ENCODE data around the gene SEC63.
"Not testable (repeated sequence)": the region's sequence is repeated elsewhere in the genome, so short reads cannot be mapped to it uniquely, and the experiment has no call there.

The SEC63 gene

DNA sequence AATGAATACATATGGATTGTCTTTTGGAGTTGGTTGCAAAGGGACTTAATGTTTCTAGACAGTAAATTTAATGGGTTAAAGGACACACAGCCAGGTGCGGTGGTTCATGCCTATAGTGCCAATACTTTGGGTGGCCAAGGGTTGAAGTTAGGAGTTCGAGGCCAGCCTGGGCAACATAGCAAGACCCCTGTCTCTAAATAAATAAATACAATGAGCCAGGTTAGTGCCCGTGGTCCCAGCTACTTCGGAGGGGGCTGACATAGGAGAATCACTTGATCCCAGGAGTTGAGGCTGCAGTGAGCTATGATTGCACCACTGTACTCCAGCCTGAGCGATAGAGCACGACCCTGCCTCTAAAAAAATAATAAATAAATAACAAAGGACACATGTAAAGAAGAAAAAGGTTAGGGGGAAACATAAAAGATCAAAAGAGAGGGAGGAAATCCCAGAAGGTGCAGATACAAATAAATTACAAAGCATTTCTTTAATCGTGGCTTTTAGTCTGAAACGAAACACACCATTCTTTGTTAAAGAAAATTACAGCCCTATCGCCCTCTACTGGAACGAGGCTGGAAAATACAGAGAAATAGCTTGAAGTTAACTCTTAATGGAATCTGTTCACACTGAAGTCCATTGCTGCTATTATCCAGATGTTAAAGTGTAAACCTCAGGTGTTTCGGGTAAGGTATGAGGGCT, 91.3 kb downstream of the SEC63 start:
- Histone ChIP-seq H3K4me3 (no peak overlapping the region), H3K27ac (no peak overlapping the region)
- no peak for DNase-seq (ENCODE audit: low spot score)
- TF ChIP-seq, protein P1, sequence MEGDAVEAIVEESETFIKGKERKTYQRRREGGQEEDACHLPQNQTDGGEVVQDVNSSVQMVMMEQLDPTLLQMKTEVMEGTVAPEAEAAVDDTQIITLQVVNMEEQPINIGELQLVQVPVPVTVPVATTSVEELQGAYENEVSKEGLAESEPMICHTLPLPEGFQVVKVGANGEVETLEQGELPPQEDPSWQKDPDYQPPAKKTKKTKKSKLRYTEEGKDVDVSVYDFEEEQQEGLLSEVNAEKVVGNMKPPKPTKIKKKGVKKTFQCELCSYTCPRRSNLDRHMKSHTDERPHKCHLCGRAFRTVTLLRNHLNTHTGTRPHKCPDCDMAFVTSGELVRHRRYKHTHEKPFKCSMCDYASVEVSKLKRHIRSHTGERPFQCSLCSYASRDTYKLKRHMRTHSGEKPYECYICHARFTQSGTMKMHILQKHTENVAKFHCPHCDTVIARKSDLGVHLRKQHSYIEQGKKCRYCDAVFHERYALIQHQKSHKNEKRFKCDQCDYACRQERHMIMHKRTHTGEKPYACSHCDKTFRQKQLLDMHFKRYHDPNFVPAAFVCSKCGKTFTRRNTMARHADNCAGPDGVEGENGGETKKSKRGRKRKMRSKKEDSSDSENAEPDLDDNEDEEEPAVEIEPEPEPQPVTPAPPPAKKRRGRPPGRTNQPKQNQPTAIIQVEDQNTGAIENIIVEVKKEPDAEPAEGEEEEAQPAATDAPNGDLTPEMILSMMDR (IDR thresholded peaks at IDR 0.05), result no peak

DNA sequence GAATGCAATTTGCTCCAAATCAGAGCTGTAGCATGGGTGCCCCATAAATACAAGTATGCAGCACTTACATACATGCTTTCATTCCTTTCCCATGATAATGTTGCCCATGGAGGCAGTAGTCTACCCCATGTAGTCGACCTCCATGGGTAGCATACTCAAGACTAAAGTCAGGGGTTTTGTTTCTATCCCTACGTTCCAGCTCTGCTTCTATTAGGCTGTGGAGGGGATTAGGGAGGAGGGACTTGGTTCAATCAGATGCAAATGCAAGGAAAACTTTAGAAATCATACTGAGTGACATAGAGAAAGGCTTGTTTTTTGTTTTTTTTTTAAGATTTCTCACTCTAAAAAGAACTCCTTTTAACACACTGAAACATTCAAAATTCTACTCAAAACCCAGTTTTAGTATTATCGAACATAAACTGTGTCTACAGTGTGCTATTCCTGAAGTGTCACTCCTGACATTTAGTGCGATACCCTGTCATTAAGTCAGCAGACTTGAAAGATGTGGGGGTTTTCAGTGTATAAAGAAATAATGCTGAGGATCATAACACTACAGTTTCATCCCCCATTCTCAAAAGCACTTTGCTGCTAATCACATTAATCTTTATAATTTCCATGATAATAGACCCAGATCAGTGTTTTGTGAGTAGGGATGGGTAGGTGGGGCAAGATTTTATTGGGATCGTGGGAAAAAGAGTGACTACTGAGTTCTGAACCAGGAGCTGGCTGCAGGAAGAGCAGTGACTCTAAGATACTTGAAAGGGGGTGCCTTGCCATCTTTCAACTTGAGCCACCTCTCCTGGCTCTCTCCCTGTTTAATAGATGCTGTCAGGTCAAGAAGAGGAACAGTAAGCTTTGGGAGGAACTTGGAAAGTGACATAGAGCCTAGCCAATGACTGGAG, 93.5 kb downstream of the SEC63 start:
- TF ChIP-seq, protein P1 (IDR thresholded peaks at IDR 0.05), result no peak
- Histone ChIP-seq H3K27ac (no peak overlapping the region), H3K4me3 (no peak overlapping the region)
- DNase-seq (ENCODE audit: low spot score), result no peak

DNA sequence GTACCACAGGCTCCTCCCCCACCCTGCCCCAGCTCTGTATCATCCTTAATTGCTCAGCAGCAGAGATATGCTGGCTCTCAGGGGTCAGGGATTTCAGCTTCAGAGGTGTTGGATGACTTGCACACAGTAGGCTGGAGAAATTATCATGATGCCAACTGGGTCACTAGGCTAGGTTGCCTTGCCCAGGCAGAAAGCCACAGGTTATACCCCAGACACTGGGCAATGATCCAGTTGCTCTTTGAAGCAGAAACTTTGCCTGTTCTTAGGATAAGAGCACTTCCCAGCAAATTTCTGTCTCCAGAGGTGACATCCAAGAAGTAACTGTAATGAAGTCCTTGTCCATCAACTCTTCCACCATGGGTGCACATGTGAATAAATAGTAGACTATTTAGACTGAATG, 95.6 kb downstream of the SEC63 start:
- TF ChIP-seq, protein P1 (IDR thresholded peaks at IDR 0.05), result no peak
- Histone ChIP-seq H3K27ac (no peak overlapping the region), H3K4me3 (no peak overlapping the region)
- no peak for DNase-seq (ENCODE audit: low spot score)

GRCh38 chr6:107860963-107861362, 97.0 kb downstream of the SEC63 start:
- H3K4me3 ChIP-seq; DNase-seq (ENCODE audit: low spot score); H3K27ac ChIP-seq: not testable (repeated sequence)

- H3K27ac ChIP-seq; DNase-seq (ENCODE audit: low spot score); H3K4me3 ChIP-seq: not testable (repeated sequence)
Observed at GRCh38 chr6:107860144-107860543, 97.9 kb downstream of the SEC63 start.

- TF ChIP-seq, protein P1 (IDR thresholded peaks at IDR 0.05), result no peak
- DNase-seq (ENCODE audit: low spot score), result no peak
- no peak overlapping the region for H3K4me3 ChIP-seq
- H3K27ac ChIP-seq, result no peak overlapping the region
Observed at GRCh38 chr6:107853230-107853629, 104.8 kb downstream of the SEC63 start.

DNA sequence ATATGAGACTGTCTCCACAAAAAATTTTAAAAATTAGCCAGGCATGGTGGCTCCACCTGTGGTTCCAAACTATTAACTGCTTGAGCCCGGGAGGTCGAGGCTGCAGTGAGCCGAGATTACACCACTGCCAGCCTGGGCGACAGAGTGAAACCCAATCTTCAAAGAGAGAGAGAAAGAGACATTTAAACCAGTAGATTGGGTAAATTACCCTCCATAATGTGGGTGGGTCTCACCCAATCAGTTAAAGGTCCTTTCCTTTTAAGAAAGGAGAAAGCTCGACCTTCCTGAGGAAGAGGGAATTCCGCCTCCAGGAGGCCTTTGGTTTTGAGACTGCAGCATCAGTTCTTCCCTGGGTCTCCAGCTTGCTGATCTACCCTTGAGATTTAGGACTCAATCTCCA, 108.7 kb downstream of the SEC63 start:
- Histone ChIP-seq H3K27ac (no peak overlapping the region), H3K4me3 (no peak overlapping the region)
- no peak for DNase-seq (ENCODE audit: low spot score)
- TF ChIP-seq, protein P1 (IDR thresholded peaks at IDR 0.05), result no peak

All from coronary artery (tissue), 2 donors.